Fibroblast of upper back skin (primary cell): ENCODE data around the gene IP6K3.

ENCODE experiments used
- DNase-seq: peaks from one replicate; pipeline ENCODE4 v3.0.0-alpha.2; 2013

Gene IP6K3

DNA sequence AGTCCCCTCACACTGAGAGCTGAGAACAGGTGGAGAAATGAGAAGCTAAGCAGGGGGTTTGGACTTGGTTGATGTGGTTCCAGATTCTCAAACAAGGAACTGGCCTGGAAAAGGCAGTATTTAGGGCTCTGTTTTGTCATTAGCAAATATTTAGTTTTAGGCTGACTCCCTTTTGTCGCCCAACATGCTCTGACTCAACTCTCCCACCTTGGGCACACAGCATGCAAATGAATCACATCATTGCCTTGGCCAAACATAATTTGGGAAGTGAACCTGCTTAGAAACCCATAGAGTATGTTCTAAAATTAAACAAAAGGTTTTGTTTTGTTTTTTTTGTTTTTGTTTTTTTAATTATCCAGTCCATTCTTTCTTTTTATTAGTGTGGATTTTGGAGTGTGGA lies 25.7 kb downstream of the IP6K3 start:
- DNase-seq = no peak

DNA sequence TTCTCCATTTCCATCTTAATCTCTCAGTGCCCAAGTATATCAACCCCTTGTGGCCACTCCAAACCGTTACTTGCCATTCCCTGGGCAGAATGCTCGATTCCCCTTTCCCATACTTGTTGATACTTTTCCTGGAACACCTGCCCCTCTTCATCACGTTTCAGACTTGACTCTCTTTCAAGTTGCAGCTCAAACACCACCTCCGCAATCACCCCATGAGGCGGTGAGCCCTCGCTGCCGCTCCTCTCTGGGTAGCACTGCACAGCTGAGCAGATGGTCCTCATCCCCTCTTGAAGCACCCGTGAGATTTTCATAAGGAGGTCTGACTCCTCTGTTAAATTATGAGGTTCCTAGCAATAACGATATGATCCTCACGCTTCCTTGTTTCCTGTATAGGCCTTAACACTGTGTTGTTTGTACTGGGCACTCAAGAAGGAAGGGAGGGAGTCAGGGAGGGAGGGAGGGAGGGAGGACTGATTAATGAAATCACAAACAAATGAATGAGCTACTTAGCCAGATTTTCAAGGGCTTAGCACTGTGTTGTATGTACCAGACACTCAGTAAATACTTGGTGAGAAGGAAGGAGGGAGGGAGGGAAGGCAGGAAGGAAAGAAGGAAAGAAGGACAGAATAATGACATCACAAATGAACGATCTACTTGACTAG lies 27.2 kb downstream of the IP6K3 start:
- DNase-seq = no peak

DNA sequence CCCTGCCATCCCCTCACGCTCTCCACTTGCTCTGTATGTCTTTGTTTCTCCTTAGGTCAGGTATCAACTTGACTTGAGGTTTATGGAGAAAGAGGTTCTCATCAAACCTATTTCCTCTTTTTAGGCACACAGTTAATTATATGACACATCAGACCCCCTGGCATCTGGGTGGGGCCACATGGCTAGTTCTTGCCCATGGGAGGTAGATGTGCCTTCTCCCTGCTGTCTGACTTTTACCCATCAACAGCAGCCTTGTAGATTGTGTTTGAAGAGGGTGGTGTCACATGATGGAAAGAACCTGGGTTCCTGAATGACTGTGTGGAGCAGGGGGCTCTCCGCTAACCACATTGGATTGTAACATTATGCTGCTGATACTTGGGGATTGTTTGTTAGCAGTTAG lies 28.0 kb downstream of the IP6K3 start:
- DNase-seq = no peak

DNA sequence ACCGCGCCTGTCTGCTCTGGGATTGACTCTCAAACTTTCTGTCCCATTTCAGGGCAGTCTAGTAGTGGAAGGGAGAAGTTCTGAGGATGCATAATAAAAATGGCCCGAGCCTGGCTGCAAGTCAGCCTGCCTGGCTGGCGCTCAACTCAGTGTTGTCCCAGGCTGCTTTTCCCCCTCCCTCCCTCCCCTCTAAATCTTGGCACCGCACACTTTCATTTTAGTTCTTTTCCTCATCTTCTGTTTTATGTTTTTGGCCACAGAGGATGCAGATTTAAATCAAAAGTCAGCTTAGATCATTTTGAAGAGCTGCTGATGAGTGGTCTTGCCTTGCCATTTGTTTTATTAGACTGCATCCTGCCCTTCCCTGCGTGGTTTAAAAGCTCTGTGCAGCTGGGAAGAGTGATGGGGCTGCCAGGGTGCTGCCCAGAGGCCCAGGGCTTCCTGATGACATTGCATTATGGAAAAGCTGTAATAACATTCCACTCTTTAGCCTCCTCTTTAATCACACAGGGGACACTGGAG lies 28.7 kb downstream of the IP6K3 start:
- peak; percentile 18 for DNase-seq

DNA sequence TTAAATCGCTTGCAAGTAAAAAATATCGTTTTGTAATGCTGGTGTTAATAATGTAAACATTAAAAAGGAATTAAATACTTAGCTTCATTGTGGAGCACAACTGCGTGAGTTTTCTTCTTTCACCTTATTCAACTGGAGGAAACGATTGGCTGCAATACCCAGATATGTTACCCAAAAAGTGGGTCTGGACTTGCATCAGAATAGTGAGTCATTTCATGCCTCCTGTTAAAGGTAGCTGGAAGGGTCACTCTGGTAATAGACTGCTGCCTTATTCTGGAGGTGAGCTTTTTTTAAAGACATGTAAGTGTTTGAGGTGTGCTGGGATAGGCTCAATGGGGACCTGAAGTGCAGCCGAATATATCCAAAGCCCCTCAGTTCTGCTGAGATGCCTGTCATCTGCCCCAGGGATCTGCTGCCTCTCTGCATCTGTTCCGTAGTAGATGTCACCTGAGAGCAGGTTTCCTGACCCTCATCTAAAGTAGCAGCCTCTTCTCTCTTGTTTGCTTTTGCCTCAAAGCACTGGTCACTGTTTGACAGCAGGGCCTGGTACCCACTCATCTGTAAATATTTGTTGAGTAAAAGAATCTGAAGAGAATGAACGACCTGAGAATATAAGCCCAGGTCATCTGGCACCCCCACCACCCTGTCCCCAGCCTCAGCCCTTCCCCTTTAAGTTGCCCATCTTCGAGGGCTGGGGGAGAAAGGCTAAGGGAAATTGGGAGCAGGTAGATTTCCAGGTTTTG lies 29.6 kb downstream of the IP6K3 start:
- DNase-seq = no peak

DNA sequence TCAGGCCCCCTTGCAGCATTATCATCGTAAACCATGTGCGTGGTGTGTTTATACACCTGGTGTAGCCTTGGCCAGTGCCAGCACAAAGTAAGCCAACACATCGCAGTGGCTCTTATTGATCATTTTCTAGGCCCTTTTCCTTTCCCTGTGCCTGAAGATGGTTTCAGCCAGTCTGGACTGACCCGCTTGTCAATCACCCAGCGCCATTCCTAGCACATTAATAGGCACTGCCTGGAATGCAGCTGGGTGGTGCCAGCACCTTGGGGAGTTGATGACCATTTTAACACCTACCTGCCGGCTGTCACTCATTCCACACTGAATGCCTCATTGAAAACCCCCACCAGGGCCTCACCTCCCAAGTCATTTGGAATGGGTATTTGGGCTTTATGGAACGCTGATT lies 30.3 kb downstream of the IP6K3 start:
- no peak for DNase-seq

DNA sequence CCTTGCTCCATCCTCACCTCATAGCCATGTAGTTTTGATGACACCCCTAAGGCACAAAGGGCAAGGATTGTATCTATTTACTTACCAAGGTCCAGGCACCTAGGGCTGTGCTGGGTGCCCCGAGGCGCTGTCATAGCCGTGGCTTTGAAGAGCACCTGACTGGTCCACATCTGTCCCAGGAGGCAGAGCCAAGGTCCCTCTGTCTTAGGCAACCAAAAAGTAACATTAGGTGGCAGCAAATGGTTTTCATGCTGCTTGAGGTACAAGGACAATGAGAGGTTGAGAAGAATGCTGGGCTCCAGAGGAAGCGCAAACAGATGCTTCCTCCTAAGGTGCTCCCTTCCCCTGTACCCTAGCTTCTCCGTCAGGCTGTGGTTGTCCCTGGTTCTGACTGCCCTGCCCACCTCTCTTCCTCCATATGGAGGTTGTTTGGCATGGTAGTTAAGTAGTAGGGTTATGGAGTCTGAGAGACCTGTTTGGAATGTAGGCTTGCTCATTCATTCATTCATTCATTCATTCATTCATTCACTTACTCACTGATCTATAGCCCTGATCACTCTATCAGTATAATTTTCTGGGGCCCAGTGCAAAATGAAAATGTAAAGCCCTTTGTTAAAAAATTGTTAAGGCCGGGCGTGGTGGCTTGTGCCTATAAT lies 32.2 kb downstream of the IP6K3 start:
- DNase-seq = no peak

DNA sequence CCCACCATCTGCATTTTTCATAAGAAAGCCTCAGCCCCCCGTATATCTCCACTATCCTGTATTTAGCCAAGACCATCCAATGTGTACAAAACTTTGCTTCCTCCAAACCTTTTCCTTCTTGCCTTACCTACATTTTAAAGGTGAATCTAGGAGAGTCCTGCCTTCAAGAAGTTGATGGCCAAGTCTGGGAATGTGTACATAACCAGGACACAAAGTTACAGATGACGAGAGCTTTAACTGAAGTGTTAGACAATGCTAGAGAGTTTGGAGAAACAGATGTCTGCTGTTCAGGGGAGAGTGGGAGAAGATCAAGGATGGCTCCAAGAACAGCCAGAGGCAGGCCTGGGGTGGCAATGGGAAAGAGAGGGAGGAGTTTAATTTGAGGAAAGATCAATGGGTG lies 32.9 kb downstream of the IP6K3 start:
- no peak for DNase-seq

DNA sequence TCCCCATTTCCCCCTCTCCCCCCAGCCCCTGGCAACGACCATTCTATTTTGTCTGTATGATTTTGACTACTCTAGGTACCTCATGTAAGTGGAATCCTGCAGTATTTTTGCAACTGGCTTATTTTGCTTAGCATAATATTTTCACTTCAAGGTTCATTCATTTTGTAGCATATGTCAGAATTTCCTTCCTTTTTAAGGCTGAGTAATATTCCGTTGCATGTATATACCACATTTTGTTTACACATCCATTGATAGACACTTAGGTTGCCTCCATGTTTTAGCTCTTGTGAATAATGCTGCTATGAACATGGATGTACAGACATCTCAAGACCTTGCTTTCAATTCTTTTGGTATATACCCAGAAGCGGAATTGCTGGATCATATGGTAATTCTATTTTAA lies 33.8 kb downstream of the IP6K3 start:
- no peak for DNase-seq

DNA sequence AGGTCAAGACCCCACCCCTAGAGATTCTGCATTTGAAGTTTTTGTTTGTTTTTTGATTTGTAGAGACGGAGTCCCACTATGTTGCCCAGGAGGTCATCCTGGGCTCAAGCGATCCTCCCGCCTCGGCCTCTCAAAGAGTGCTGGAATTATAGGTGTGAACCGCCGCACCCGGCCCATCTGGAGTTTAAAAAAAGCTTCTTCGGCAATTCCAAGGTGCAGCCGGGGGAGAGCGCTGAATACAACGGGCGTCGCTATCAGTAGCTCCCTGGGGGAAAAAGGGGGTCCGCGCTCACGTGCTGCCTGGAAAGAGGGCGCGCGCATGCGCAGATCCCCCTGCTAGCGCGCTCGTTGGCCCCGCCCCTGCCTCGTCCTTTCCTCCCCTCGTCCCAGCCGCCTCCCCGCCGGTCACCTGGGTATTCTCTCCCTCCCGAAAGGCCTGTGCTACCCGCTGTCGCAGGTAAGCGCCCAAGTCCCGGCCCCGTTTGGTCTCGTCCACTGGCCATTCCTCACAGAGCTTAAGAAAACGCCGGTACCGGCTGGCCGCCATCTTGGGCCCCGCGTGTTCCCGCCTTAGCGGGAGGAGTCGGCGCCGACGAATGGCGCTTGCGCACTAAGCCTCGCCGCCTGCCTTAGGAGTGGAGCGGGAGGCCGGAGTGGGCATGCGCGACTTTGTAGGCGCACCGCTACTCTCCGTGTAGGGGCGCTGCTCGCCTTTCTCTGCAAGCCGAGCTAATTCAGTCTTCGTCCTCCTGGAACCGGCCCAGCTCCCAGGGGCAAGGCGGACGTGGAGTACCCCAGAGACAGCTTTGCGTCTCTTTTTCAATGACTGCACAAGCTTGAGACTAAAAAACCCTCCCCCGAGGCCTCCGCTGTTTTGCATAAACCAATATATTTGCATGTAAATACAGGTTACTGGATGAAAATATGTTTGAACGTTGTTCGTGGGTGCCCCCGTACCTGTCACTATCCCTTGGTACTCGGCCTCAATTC lies 35.3 kb downstream of the IP6K3 start, which contains the start of gene UQCC2:
Gene UQCC2, minus strand, starts transcription at position 561 of the 990 bp plus-strand sequence. Its CDS starts 14 bp downstream, at position 547.
- peak; percentile 97 for DNase-seq

DNA sequence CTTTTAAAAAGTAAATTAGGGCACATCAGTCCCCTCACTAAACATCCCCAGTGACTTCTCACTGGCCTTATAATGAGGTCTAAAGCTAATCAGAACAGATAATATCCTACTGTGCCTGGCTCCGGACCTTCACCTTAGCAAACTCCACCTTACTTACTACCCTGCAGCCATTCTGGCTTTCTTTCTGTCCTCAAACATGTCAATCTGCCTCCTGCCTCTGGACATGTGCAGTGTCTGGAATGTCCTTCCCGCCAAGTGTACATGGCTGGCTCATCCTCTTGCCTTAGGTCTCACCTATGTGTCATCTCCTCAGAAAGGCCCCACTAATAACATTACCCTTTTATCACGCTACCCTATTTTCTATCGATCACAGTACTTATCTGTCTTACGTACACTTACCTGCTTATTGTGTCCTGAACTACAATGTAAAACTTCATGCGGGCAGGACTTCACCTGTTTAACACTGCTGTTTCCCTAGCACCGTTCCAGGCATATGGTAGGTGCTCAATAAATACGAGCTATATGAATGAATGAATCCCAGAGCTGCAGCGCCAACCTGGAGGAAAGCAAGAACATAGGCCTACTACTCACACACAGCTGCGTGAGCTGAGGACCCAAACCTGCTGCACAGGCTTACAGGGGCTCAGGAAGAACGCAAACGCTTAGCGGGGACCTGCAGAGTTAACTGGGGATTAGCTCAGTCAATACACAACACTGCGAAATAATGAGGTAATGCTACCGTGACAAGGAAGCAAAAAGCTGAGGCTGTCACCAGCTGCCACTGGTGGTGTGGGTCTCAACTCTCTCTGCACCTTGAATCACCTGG lies 36.2 kb downstream of the IP6K3 start:
- no peak for DNase-seq

DNA sequence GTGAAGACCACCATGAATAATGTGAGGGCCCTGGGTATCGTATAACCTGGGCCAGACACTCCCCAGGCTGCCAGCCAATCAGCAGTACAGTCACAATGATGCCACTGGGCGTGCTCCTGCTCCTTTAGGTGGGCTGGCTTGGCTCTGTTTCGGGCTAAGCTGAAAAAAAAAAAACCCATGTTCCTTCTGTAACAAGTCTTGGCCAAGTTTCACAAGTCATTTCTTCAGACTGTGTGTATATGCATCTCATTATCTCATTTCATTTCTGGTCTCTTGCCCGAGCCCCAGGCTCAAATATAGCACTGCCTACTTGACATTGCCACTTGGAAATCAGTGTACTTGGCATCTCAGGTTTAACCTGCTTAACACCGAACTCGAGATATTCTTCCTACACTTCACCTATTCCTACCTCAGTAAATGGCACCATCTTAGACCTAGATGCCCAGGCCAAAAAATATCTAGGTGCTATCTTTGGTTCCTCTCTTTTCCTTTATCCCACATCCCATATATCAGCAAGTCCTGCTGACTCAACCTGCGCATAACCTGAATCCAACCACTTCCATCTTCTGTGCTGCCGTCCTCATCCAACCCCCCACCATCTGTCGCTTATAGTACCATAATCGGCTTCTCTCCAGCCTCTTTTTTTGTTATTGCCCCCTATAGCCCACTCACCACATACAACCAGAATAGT lies 37.0 kb downstream of the IP6K3 start:
- no peak for DNase-seq

DNA sequence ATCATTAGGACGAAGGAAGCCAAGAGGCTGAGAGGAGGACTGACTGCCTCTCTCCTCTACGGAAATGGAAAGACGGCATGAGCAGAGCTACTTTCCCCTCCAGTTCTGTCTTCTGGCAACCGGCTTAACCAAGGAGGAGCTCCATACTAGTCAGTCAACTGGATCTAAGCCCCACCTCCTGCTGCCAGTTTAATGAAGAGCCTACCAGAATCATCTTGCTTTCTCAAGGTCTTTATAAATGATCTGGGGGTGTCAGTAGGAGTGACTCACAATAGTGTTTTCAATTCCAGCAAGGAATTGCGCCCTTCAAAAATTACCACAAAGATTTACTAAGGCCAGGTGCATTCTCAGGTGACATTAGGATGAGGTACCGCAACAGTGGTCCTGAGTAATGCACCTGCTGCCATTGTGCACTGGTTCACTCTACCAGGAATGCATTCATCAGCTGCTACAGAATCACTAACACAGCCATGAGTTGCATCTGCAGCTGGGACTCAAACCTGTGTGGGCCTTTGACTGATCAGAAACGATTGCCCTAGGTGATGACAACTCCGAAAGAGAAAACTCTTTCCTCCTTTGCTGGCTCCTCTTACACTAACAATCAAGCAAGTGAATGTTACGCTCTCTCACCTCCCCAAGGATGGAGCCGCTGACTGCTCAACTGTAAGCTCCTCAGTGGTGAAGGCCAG lies 38.0 kb downstream of the IP6K3 start:
- no peak for DNase-seq

DNA sequence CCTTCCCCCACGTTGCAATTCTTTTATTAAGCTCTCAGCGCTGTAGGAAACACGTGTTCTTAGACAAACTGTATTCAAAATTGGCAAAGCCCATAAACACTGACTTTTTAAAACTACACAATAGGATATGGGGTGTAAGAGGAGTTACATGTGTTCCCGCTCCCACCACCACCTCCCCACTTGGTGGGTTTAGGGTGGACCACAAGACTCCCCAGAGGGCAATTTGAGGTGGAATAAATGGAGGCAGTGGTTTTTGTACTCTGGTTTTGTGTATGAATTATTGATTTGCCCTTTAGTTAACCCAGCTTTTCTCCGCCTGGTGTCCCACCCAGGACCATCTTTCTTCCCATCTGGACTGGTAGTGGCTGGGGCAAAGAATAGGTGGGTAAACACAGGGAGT lies 38.9 kb downstream of the IP6K3 start:
- no peak for DNase-seq

DNA sequence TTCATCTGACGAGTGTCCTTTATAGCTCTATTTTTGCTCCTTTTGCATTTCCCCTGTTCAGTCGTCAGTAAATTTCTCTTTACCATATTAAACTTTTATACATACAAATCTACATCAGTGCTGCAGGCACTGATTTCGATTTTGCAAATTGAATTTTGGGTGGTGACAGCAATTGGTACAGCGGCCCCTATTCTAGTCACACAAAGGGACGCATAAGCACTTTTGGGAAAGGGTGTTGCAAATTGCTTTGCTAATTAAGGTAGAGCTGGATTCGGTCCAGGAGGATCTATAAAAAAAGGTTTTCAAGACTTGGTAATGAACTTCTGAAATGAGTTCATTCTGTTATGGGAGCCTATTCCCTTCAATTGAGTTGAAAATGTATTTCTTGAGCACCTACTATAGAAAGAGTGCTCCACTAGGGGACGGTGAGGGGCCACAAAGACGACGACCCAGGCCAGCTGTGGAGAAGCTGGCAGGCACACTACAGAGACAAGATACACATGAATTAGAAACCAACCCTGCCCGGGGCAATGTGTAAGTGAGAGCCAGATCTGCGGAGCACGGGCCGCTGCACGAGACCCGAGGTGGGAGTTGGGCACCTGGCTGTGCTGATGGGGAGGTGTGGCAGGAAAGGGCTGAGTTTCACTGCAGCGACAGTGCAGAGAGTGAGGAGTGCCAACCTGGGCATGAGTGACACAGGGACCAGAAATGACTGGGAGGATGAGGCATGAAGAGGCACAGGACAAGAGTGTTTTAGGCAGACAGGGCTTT lies 40.6 kb downstream of the IP6K3 start:
- no peak for DNase-seq

DNA sequence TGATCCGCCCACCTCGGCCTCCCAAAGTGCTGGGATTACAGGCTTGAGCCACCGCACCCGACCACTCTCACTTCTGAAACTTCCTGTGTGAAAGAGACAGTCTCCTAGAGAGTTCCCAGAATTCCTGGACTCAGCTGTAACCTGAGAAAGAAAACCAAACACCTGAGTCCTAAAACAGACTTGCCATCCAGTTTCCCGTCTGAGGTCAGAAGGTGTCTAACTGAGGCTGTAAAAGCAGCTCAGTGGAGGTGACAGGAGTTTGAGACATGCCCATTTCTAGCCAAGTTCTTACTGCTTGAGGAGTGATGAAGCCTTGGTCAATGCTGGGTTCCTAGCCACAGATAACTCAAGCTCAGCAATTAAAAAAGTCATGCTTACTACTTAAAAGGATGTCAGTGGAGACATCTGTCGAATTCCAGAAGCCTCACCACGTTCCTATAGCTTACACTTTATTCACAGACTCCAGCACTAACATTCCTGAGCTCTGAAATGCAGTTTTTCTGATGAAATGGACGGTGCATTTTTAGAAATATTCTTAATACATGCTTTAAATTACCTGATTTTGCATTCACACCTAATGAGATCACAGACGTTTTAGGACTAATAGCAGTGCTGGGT lies 41.3 kb downstream of the IP6K3 start:
- DNase-seq = peak; percentile 84

DNA sequence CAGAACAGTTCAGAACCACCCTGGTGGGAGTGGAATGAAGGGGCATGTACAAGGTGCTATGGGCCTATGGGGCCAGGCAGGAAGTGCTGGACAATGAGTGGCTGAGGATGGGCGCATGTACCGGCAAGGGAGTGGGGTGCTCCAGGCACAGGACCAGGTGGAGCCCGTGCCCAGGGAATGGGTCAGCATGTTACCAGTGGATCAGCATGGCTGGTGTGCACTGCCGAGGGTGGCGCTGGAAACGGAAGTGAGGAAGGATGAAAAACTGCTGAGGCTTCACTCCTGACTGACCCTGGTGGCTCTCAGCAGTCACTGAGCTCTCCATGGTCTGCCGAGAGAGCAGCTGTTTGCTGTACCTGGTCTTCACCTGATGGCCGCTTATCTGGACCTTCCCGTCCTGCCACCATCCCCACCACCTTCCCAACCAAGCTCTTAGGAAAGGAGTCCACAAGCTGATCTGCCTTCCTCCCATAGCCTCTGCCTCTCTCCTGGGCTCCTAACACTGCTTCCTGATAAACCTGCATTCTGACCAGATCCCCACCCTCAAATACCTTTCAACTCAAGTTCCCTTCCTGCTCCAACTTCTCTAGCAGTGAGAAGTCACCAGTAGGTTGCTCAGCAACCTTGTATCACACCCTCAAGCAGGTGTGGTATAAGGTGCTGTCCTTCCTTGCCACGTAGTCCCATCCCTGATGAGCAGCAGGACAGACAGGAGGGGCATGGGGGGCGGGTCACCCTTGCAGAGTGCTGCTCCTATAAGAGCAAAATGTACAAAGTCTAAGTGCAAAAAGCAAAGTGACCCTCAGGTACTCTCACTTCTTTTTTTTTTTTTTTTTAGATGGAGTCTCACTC lies 42.3 kb downstream of the IP6K3 start:
- no peak for DNase-seq

DNA sequence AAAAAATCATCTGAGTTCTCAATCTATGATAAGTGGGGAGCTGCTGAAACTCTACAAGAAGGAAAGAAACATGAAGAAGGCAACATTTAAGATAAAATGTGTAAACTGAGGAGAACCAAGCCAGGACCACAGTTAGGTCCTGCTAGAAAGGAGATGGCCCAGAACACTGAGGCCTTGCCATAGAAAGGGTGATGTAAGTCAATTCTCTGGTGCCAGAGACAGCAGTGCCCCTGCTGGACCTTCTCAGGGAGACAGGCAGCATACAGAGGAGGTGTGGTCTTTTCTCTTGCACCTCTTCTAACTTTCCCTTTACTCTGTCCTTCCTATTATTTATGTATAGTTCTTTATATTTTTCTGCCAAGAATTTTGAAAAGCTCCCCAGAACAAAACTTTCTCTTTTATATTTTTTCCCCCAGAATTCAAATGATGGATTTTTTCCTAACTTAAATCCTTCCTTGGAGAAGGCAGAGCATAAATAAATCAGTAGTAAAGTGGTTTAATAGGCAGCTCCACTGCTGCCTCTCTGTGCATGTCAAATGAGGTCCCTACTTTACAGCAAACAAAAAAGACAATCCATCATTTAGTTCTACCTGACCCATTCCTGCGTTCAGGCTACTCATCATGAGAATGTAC lies 44.2 kb downstream of the IP6K3 start:
- DNase-seq = peak; percentile 68
